HG02885 (cell line): ENCODE measurements around the gene SQSTM1.

Experiments
- ATAC-seq: cut with Tn5 transposase; IDR thresholded peaks from one replicate; pipeline ENCODE4 v1.9.1; 2021; ENCODE audit warnings: mild to moderate bottlenecking; ENCODE audit not compliant: unreplicated experiment, poor library complexity

SQSTM1 gene

GRCh38 chr5:179887095-179887494, 66.4 kb downstream of the SQSTM1 start:
- ATAC-seq, result no peak
